Stimulated activated naive CD8-positive, alpha-beta T cell treated with anti-CD3 and anti-CD28 coated beads, Interleukin-15, amount 100 ng/mL, for 72 hours (primary cell): ENCODE results near the gene SUCLG2.
A peak's percentile ranks its signal among the peaks of the same experiment; 100 is the strongest.

Experiments used
- ATAC-seq: fragments of 150-1000 bp; cut with Tn5 transposase; 2 replicates; pipeline ENCODE4 v1.10.0; 2021; ENCODE audit warnings: mild to moderate bottlenecking, moderate library complexity
- DNase-seq, 2 donors: peaks; one replicate each; pipeline ENCODE4 v3.0.0; 2021 to 2022
- H3K27ac Mint-ChIP-seq, 2 donors: one replicate each; pipeline ENCODE4 v1.8.0; 2022; ENCODE audit warnings: mild to moderate bottlenecking in 2 of 2, mixed read lengths in 2 of 2, moderate library complexity in 2 of 2
- H3K27me3 Mint-ChIP-seq: one replicate; pipeline ENCODE4 v1.8.0; 2022; ENCODE audit warnings: mixed read lengths
- H3K4me1 Mint-ChIP-seq: one replicate; pipeline ENCODE4 v1.8.0; 2022; ENCODE audit warnings: mild to moderate bottlenecking, mixed read lengths
- H3K4me3 Mint-ChIP-seq, 2 donors: one replicate each; pipeline ENCODE4 v1.8.0; 2022; ENCODE audit warnings: mild to moderate bottlenecking in 2 of 2, mixed read lengths in 2 of 2, moderate library complexity in 1 of 2
- H3K9me3 Mint-ChIP-seq, 2 donors: one replicate each; pipeline ENCODE4 v1.8.0; 2022; ENCODE audit warnings: mixed read lengths in 2 of 2

The SUCLG2 gene

DNA sequence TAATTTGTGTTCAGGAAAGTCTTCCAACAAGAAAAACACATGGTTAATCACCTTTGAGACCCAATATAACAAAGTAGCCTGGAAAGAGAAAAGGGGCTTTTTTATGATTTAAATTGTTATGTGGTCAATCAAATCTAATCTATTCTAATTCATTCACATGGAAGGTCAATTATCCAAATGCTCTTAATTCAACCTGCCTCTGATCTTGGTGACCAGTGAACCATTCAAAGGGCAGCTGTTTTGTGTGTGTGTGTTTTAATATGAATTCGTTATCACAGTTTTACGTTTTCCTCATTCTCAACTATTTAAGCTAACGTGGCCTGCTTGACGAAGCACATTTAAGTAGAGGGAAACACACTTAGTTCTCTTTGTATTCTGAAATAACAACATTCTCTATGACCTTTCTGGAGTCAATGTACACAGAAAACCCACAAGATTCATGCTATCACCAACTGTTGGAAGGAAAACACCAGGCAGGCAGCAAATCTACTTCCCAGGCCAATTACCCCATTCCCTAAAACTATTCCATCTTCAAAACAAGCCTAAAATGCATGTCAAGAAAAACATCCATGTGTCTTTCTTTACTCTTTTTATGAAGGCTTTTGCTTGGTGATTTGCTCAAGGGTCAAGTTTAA lies 195.4 kb downstream of the SUCLG2 start:
- no peaks in the 10 kb centered on the region for H3K27me3 Mint-ChIP-seq
- DNase-seq (no peak), ATAC-seq (no peak)
- H3K4me1 Mint-ChIP-seq, result peaks cover 13% of the 10 kb centered on the region
- H3K27ac Mint-ChIP-seq, result no peak overlapping the region
- no peak overlapping the region for H3K4me3 Mint-ChIP-seq
- no peaks in the 10 kb centered on the region for H3K9me3 Mint-ChIP-seq

DNA sequence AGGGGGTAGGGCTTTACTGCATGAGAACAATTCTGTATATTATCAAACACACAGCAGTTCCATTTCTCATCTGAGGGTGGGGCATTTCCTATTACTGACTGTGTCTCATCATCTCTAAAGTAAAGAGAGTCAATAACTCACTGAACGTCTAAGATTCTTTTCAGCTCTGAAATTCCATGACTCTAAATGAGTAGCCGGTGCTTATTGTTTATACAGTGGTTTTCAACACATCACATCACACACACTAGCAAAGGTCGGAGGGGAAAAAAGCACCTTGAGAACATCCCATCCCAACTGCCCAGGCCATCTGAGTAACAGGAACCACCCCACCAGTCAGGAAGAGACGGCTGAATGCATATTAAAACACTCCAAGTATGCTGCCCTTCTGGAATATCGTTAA lies 196.0 kb downstream of the SUCLG2 start:
- Mint-ChIP-seq H3K4me1 (peaks cover 13% of the 10 kb centered on the region), H3K27ac (no peak overlapping the region), H3K9me3 (no peaks in the 10 kb centered on the region), H3K4me3 (no peak overlapping the region), H3K27me3 (no peaks in the 10 kb centered on the region)
- DNase-seq, result no peak
- no peak for ATAC-seq

DNA sequence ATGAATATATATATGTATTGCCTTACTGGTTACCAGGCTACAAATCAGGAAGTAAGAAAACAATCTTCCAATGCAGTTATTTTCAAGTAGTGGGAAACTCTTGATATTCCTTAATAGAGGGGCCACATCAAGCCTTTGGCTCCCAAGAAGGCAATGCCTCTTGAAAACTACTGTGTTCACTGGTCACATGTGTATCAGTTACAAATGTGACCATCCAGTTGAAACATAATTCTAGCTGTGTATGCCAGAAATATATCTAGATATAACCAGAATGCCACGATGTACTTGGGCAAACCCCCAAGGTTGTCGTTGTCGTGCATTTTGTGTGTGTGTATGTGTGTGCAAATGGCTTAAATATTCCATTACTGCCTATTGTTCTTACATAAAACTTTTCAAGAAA lies 200.8 kb downstream of the SUCLG2 start:
- Mint-ChIP-seq H3K27ac (no peak overlapping the region), H3K9me3 (no peaks in the 10 kb centered on the region), H3K27me3 (no peaks in the 10 kb centered on the region), H3K4me3 (no peak overlapping the region), H3K4me1 (no peaks in the 10 kb centered on the region)
- ATAC-seq (no peak), DNase-seq (no peak)

DNA sequence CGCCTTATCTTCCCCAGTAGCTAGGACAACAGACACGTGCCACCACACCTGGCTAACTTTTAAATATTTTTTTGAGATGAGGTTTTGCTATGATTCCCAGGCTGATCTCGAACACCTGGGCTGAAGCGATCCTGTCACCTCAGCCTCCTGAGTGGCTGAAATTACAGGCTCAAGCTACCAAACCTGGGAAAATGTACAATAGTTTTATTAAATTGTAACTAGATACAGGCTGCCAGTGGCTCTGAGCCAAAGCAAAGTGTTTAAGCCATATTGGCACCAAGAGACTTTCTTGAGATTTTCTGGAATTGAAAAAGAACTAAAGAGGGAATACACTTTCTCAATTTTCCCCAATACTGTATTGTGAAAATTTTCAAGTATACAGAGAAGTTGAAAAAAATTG lies 204.3 kb downstream of the SUCLG2 start:
- no peak overlapping the region for H3K27ac Mint-ChIP-seq

DNA sequence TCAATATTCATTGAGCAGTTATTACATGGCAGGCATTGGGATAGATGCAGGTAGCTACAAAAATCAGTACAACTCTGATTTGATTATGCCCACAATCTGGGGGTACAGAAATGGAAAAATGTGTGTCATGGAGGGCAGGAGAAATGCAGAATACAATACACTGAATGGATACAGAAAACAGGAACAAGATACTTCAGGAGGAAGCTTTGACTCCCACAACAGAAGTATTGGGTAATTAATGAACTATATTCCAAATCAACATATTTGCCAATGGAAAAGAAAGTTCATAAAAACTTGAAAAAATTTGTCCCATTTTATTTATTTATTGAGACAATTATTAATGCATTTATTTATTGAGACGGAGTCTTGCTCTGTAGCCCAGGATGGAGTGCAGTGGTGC lies 207.0 kb downstream of the SUCLG2 start:
- DNase-seq (no peak), ATAC-seq (no peak)
- no peak overlapping the region for H3K4me3 Mint-ChIP-seq
- H3K4me1 Mint-ChIP-seq, result no peaks in the 10 kb centered on the region
- H3K9me3 Mint-ChIP-seq, result peaks cover 0 to 7% of the 10 kb centered on the region in 2 donors
- H3K27ac Mint-ChIP-seq, result peak overlapping the region in 1 of 2 donors; percentile 74
- H3K27me3 Mint-ChIP-seq, result no peaks in the 10 kb centered on the region

More for the DNA sequence above, 204.3 kb downstream of the SUCLG2 start:
- Mint-ChIP-seq H3K27me3 (no peaks in the 10 kb centered on the region), H3K4me1 (no peaks in the 10 kb centered on the region), H3K4me3 (no peak overlapping the region), H3K9me3 (no peaks in the 10 kb centered on the region)
- ATAC-seq, result no peak
- DNase-seq, result no peak

DNA sequence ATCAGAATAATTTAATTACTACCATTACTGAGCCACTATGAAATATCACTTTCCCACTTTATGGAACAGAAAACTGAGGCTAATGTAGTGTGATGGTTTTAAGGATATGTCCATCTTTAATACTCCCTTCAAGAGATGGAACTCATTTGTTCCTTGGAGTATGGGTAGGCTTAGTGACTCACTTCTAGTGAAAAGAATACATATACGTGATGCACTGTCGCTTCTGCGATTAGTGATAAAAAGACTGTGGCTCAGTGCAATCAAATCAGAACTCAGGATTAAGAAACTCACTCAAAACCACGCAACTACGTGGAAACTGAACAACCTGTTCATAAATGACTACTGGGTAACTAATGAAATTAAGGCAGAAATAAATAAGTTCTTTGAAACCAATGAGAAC lies 216.6 kb downstream of the SUCLG2 start:
- Mint-ChIP-seq H3K4me3 (no peak overlapping the region), H3K27me3 (no peaks in the 10 kb centered on the region), H3K9me3 (peaks cover 2 to 4% of the 10 kb centered on the region in 2 donors), H3K27ac (peak overlapping the region in 1 of 2 donors; percentile 3), H3K4me1 (peaks cover 6% of the 10 kb centered on the region)
- DNase-seq (no peak), ATAC-seq (no peak)

DNA sequence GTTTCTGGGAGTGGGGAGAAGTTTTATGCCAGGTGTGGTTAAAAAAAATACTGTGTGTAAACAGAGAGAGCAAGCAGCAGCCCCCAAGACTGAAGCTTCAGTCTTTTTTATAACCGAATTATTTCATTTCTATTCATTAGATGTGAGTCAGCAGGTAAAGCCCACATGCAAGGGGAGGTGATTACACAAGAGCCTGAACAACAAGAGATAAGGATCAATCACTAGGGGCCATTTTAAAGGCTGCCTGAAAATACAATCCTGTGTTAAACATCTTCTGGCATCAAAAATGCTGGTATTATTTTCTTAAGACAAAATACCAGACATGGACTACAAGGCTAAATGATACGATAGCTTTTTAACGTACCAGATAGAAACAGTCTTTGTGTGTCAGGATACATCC lies 217.3 kb downstream of the SUCLG2 start:
- ATAC-seq, result no peak
- DNase-seq, result no peak
- Mint-ChIP-seq H3K27ac (no peak overlapping the region), H3K27me3 (no peaks in the 10 kb centered on the region), H3K9me3 (peaks cover 0 to 7% of the 10 kb centered on the region in 2 donors), H3K4me1 (peaks cover 6% of the 10 kb centered on the region), H3K4me3 (no peak overlapping the region)

DNA sequence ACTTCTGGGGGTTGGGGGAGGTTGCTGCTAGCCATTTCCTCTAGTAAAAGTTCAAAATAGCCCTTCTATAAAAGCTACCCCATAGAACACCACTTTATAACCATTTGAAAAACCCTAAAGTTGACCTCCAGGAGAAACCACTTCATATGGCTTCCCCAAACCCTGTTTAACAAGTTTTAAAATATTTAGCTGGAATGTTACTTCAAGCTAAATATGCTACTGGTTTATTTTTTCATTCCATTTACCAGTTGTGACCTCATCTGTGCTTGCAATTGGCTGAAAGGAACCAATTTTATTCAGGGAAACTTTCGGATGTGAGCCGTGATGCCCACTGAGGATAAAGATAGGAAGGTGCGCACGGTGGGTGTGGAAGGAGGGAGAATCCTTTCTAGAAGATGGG lies 221.3 kb downstream of the SUCLG2 start:
- H3K9me3 Mint-ChIP-seq, result peaks cover 7 to 23% of the 10 kb centered on the region in 2 donors
- no peak overlapping the region for H3K4me3 Mint-ChIP-seq
- no peaks in the 10 kb centered on the region for H3K27me3 Mint-ChIP-seq
- peaks cover 6% of the 10 kb centered on the region for H3K4me1 Mint-ChIP-seq
- no peak for DNase-seq
- no peak overlapping the region for H3K27ac Mint-ChIP-seq
- ATAC-seq, result no peak

DNA sequence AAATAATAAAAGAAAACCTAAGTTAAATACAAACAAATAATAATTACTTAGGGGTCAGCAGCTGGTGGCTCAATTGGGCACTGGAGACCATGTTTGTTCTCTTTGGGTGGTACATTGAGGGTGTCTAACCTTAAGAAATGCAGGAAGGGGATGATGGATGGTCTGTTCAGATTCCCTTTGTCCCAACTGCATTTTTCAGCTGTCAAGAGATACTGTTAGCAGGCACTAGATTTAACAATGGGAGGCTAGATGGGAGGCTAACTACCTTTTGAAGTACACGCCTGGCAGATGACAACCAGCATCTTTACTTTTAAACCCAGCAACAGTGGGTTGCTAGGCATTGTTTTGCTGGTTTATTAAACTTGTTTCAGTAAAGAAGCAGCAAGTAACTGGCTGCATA lies 222.5 kb downstream of the SUCLG2 start:
- no peak overlapping the region for H3K4me3 Mint-ChIP-seq
- H3K9me3 Mint-ChIP-seq, result peaks cover 7 to 23% of the 10 kb centered on the region in 2 donors
- no peak overlapping the region for H3K27ac Mint-ChIP-seq
- H3K27me3 Mint-ChIP-seq, result no peaks in the 10 kb centered on the region
- ATAC-seq (no peak), DNase-seq (no peak)
- peaks cover 6% of the 10 kb centered on the region for H3K4me1 Mint-ChIP-seq

DNA sequence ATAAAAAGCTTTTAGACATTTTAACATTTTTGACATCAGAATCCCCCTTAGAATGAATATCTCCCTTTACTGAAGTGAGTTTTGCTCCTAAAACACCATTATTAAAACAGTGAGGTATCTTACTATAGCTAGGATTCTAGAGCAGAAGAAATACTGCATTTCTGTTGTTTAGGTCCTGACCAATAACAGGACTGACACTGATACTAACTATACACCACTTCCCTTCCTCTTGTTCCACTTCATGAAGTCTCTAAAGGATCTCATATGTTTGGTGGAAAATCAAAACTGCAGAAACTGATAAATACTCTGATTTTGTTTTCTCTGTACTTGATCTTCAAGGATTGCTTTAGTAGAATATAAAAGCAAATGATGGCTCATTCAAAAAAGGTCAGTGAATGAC lies 230.7 kb downstream of the SUCLG2 start:
- Mint-ChIP-seq H3K4me3 (no peak overlapping the region), H3K27ac (no peak overlapping the region), H3K27me3 (no peaks in the 10 kb centered on the region), H3K9me3 (peaks cover 39 to 45% of the 10 kb centered on the region in 2 donors), H3K4me1 (peaks cover 4% of the 10 kb centered on the region)
- no peak for ATAC-seq
- no peak for DNase-seq

DNA sequence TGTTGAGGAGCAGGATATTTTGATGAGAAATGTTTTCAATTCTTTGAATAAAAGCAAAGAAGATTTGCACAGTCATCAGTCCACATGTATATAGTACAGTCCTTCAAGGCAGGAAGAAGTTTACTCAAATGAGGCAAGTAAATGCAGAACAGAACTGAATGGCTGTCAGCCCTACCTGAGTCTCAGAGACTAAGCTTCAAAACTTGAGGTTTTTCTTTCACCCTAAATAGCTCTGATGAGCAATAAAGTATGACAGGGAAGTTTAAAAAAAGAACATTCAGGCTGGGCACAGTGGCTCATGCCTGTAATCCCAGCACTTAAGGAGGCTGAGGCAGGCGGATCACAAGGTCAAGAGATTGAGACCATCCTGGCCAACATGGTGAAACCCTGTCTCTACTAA lies 232.5 kb downstream of the SUCLG2 start:
- Mint-ChIP-seq H3K27me3 (no peaks in the 10 kb centered on the region), H3K4me3 (no peak overlapping the region), H3K27ac (no peak overlapping the region), H3K9me3 (peaks cover 36 to 40% of the 10 kb centered on the region in 2 donors), H3K4me1 (no peaks in the 10 kb centered on the region)
- no peak for DNase-seq
- ATAC-seq, result no peak

DNA sequence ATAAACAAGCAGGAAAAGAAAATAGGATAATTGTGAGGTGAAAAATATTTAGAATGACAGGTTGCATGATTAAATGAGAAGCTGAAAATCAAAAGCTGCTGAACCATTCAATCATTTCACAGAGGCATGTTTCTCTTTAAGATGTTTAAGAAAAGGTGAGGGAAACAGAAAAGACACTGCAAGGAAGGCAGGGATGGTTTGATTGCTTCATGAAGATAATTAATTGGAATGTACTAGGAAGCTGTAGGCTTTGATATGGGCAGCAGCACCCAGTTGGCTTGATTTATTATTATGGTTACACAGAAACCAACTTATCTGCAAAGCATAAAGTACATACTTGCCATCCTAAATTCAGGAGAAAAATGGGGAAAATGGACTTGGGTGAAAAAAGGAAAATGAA lies 234.6 kb downstream of the SUCLG2 start:
- no peak for ATAC-seq
- no peak overlapping the region for H3K4me3 Mint-ChIP-seq

DNA sequence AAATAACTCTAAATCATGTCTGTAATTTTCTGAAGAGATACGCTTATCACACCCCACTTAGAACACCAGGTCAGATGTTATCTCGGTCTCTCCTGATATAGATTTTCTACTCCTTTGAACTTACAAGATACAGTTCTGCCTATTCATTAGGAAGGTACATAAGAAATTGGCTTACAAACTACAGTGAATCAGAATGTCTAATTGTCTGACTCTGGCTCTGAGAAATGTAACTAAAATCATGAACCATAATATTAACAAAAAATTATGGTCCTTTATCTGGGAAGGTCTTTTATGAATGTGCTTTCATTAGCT lies 235.2 kb downstream of the SUCLG2 start:
- peaks cover 28 to 39% of the 10 kb centered on the region in 2 donors for H3K9me3 Mint-ChIP-seq
- no peak overlapping the region for H3K4me3 Mint-ChIP-seq
- H3K27ac Mint-ChIP-seq, result no peak overlapping the region
- no peaks in the 10 kb centered on the region for H3K27me3 Mint-ChIP-seq
- H3K4me1 Mint-ChIP-seq, result no peaks in the 10 kb centered on the region
- ATAC-seq, result no peak
- no peak for DNase-seq

More for the DNA sequence above, 234.6 kb downstream of the SUCLG2 start:
- H3K27ac Mint-ChIP-seq, result no peak overlapping the region
- H3K4me1 Mint-ChIP-seq, result no peaks in the 10 kb centered on the region
- no peaks in the 10 kb centered on the region for H3K27me3 Mint-ChIP-seq
- no peak for DNase-seq
- peaks cover 33 to 40% of the 10 kb centered on the region in 2 donors for H3K9me3 Mint-ChIP-seq

DNA sequence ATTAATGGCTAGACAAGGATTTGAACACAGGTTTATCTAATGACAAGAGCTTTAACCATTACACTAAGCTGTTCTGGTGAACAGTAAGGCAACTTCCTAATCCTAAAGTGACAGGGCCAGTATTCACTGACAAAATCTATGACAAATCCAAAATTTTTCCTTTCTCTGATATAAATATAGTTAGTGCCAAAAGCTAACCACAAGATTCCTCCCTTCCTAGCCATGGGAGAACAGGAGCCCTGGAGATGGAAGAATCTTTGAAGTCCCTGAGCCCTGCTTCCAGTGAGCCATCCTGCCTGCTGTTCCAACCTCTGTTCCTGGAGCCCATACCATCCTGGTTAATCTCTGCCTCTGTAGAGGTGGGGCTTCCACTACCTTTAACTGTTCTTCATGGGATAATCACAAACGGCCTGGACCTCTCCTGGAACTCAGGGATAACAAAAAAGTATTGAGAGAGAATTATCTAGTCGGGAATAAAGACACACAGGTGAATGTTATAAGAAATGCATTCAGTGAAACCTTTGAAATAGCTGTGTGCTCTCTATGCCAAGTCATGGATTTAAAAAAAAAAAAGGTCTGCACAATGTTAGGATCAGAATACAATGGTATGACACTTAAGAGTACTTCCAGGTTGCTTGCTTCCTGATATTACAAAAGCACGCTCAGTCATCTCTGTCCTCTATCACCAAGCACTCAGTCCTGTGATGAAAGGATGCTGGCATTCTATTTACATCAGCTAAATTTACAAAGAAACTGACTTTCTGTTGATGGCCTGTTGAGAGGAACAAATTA lies 235.8 kb downstream of the SUCLG2 start:
- H3K4me3 Mint-ChIP-seq, result no peak overlapping the region
- H3K4me1 Mint-ChIP-seq, result no peaks in the 10 kb centered on the region
- ATAC-seq (no peak), DNase-seq (no peak)
- no peaks in the 10 kb centered on the region for H3K27me3 Mint-ChIP-seq
- H3K9me3 Mint-ChIP-seq, result peaks cover 23 to 33% of the 10 kb centered on the region in 2 donors
- H3K27ac Mint-ChIP-seq, result no peak overlapping the region

DNA sequence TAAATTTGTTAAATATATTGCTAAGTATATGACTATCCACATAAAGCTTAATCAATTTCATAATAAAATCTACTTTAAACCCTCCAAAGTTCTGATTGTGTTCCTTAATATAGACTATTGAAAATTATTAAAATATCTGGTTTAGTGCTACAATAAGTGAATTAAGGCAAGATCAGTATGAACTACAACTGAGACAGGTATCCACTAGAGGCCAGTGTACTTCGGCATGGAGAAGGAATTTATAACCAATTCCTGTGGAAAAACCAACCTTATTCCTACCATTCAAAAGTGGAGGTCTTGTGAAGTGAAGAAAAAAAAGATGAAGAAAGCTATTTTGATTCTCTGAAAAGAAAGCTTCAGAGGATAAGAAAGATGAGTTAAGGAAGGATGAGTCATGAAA lies 237.7 kb downstream of the SUCLG2 start:
- ATAC-seq, result no peak
- H3K27me3 Mint-ChIP-seq, result no peaks in the 10 kb centered on the region
- no peak for DNase-seq
- no peak overlapping the region for H3K27ac Mint-ChIP-seq
- H3K9me3 Mint-ChIP-seq, result peaks cover 12 to 28% of the 10 kb centered on the region in 2 donors
- no peak overlapping the region for H3K4me3 Mint-ChIP-seq
- H3K4me1 Mint-ChIP-seq, result peaks cover 5% of the 10 kb centered on the region

DNA sequence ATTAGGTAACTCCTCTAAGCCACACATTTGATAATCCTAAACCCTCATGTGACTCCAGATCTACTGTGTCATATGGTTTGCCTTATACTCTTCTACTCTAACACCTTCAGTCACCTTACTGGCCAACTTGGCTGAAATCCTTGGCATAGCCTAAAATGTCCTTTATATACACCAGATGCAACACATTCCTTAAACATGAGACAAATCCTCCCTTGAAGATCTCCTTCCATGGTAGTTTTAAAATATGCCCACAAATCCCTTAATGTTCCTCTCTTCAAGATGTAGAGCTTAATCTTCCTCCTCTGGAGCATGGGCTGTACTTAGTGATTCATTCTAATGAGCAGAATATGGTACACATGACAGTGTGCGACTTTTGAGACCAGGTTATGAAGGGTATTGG lies 238.9 kb downstream of the SUCLG2 start:
- H3K27me3 Mint-ChIP-seq, result no peaks in the 10 kb centered on the region
- ATAC-seq (no peak), DNase-seq (no peak)
- H3K9me3 Mint-ChIP-seq, result peaks cover 6 to 18% of the 10 kb centered on the region in 2 donors
- no peak overlapping the region for H3K4me3 Mint-ChIP-seq
- H3K27ac Mint-ChIP-seq, result peak overlapping the region in 1 of 2 donors; percentile 49
- peaks cover 5% of the 10 kb centered on the region for H3K4me1 Mint-ChIP-seq
